Gastrocnemius medialis (tissue), 4 donors: ENCODE measurements around the gene PALD1. TPM values are rescaled to one million over a fixed set of nuclear protein-coding genes. Genes with fewer than 3 reads are reported as not detected.

Source experiments
- ATAC-seq, 2 donors: fragments of 150-250 bp; one replicate each; pipeline ENCODE4 v1.9.1; 2016
- DNase-seq, 2 donors: peaks; one replicate each; pipeline ENCODE4 v3.0.0-alpha.2; 2019
- H3K27ac ChIP-seq, 4 donors: fragments of 200-600 bp; sonication (generic); 1 replicate in 1 of 4; 2 replicates in 3 of 4; pipeline ENCODE4 v1.5.1; 2016 to 2018; ENCODE audit warnings: mild to moderate bottlenecking in 2 of 4, moderate library complexity in 1 of 4
- H3K27me3 ChIP-seq, 3 donors: fragments of 200-600 bp; sonication (generic) in 2 of 3; 1 replicate in 1 of 3; 2 replicates in 2 of 3; pipeline versions ENCODE4 v1.5.1 to v1.6.0; 2016 to 2019; ENCODE audit warnings: mild to moderate bottlenecking in 1 of 3, moderate library complexity in 1 of 3
- H3K36me3 ChIP-seq, 2 donors: fragments of 200-600 bp; sonication (generic) in 1 of 2; one replicate each; pipeline ENCODE4 v1.5.1; 2017 to 2018
- H3K4me1 ChIP-seq, 2 donors: fragments of 200-600 bp; sonication (generic) in 1 of 2; one replicate each; pipeline ENCODE4 v1.5.1; 2016 to 2017; ENCODE audit warnings: mild to moderate bottlenecking in 2 of 2
- H3K4me3 ChIP-seq, 4 donors: fragments of 200-600 bp; sonication (generic) in 3 of 4; 1 replicate in 1 of 4; 2 replicates in 3 of 4; pipeline ENCODE4 v1.5.1; 2016 to 2019; ENCODE audit warnings: mild to moderate bottlenecking in 2 of 4
- H3K9me3 ChIP-seq, 3 donors: fragments of 200-600 bp; sonication (generic) in 2 of 3; 1 replicate in 1 of 3; 2 replicates in 2 of 3; pipeline ENCODE4 v1.5.1; 2016 to 2019
- POLR2A ChIP-seq, 2 donors: fragments of 450-650 bp; IDR thresholded peaks; one replicate each; pipeline ENCODE4 v1.6.1; 2017; ENCODE audit warnings: antibody characterized with exemption in 2 of 2, mild to moderate bottlenecking in 2 of 2, moderate library complexity in 2 of 2
- in situ Hi-C, 4 donors: fragments of 200-750 bp; cut with MboI; loops; one replicate each; pipeline versions ENCODE4 v1.15.0 to v1.8.0; 2017; ENCODE audit warnings: low sequenced_read_pairs in 4 of 4
- intact Hi-C: fragments of 100-400 bp; cut with DNase I; formaldehyde crosslinking; loops from one replicate; pipeline ENCODE4 v1.15.1; 2023; ENCODE audit warnings: low total_unique reads
- total RNA-seq, 4 donors: library from RNA; depleted of rRNA; stranded (reverse); fragments of >200 nt; gene quantifications; one replicate each; pipeline versions ENCODE4 v1.1.0 to v1.2.3, GENCODE V29; 2016
- TF ChIP-seq, protein P1 (sequence below), 5 experiments: fragments of 450-650 bp in 3 of 5; fragments of 200-600 bp in 2 of 5; sonication (generic) in 2 of 5; IDR thresholded peaks in 4 of 5; conservative IDR thresholded peaks in 1 of 5; 1 replicate in 4 of 5; 2 replicates in 1 of 5; pipeline ENCODE4 v1.5.1; 2016 to 2019; ENCODE audit warnings: antibody characterized with exemption in 5 of 5, mild to moderate bottlenecking in 3 of 5, moderate library complexity in 3 of 5

The PALD1 gene
- total RNA-seq, 4 donors from 2014 or later: 1.4 to 4.1 (median 2.3) TPM

- Histone ChIP-seq H3K36me3 (no peaks in the 10 kb centered on the region), H3K27me3 (no peaks in the 10 kb centered on the region), H3K27ac (no peak overlapping the region), H3K9me3 (no peaks in the 10 kb centered on the region), H3K4me3 (no peak overlapping the region), H3K4me1 (no peaks in the 10 kb centered on the region)
- in situ Hi-C loops (no loop called here), intact Hi-C loops (no loop called here)
- DNase-seq (no peak), ATAC-seq (no peak)
- no peak for TF ChIP-seq POLR2A (IDR thresholded peaks at IDR 0.05)
- TF ChIP-seq, protein P1, sequence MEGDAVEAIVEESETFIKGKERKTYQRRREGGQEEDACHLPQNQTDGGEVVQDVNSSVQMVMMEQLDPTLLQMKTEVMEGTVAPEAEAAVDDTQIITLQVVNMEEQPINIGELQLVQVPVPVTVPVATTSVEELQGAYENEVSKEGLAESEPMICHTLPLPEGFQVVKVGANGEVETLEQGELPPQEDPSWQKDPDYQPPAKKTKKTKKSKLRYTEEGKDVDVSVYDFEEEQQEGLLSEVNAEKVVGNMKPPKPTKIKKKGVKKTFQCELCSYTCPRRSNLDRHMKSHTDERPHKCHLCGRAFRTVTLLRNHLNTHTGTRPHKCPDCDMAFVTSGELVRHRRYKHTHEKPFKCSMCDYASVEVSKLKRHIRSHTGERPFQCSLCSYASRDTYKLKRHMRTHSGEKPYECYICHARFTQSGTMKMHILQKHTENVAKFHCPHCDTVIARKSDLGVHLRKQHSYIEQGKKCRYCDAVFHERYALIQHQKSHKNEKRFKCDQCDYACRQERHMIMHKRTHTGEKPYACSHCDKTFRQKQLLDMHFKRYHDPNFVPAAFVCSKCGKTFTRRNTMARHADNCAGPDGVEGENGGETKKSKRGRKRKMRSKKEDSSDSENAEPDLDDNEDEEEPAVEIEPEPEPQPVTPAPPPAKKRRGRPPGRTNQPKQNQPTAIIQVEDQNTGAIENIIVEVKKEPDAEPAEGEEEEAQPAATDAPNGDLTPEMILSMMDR (IDR thresholded peaks at IDR 0.05 in 4 of 5, conservative IDR thresholded peaks at IDR 0.05 in 1 of 5): no peak
Measured at GRCh38 chr10:70597856-70598815, 119.6 kb downstream of the PALD1 start.

GRCh38 chr10:70598857-70599295, 120.3 kb downstream of the PALD1 start:
- TF ChIP-seq, protein P1 (IDR thresholded peaks at IDR 0.05 in 4 of 5, conservative IDR thresholded peaks at IDR 0.05 in 1 of 5): no peak
- TF ChIP-seq POLR2A (IDR thresholded peaks at IDR 0.05): no peak
- Histone ChIP-seq H3K9me3 (no peaks in the 10 kb centered on the region), H3K27ac (no peak overlapping the region), H3K4me1 (no peaks in the 10 kb centered on the region), H3K36me3 (no peaks in the 10 kb centered on the region), H3K27me3 (no peaks in the 10 kb centered on the region), H3K4me3 (no peak overlapping the region)
- intact Hi-C loops (no loop called here), in situ Hi-C loops (no loop called here)
- DNase-seq: no peak
- ATAC-seq: no peak

DNA sequence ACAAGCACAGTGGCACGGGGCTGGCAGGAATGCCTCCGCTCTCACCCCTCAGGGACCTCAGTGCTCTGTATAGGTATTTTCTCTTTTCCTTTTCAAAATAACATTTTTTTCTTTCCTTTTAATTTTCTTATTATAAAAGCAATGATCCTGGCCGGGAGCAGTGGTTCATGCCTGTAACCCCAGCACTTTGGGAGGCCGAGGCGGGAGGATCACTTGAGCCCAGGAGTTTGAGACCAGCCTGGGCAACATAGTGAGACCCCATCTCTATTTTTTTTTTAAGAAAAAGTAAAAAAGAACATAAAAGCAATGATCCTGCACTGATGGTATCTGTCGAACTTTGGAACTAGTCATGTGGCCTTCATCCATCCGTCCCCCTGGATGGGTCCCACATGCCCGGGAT, 120.8 kb downstream of the PALD1 start:
- Histone ChIP-seq H3K4me3 (no peak overlapping the region), H3K4me1 (no peaks in the 10 kb centered on the region), H3K9me3 (no peaks in the 10 kb centered on the region), H3K27ac (no peak overlapping the region), H3K27me3 (no peaks in the 10 kb centered on the region), H3K36me3 (no peaks in the 10 kb centered on the region)
- TF ChIP-seq, protein P1 (IDR thresholded peaks at IDR 0.05 in 4 of 5, conservative IDR thresholded peaks at IDR 0.05 in 1 of 5): no peak
- TF ChIP-seq POLR2A (IDR thresholded peaks at IDR 0.05): no peak
- no peak for ATAC-seq
- DNase-seq: no peak
- in situ Hi-C loops (no loop called here), intact Hi-C loops (no loop called here)

- Histone ChIP-seq H3K27me3 (no peaks in the 10 kb centered on the region), H3K9me3 (no peaks in the 10 kb centered on the region), H3K4me3 (no peak overlapping the region), H3K36me3 (no peaks in the 10 kb centered on the region), H3K27ac (no peak overlapping the region), H3K4me1 (no peaks in the 10 kb centered on the region)
- no peak for ATAC-seq
- no peak for DNase-seq
- TF ChIP-seq POLR2A (IDR thresholded peaks at IDR 0.05): no peak
- TF ChIP-seq, protein P1 (IDR thresholded peaks at IDR 0.05 in 4 of 5, conservative IDR thresholded peaks at IDR 0.05 in 1 of 5): no peak
- in situ Hi-C loops (no loop called here), intact Hi-C loops (no loop called here)
Measured at GRCh38 chr10:70599791-70600190, 121.2 kb downstream of the PALD1 start.
